Measurements from ENCODE around the gene HPS3.
"Not testable (repeated sequence)": the region's sequence is repeated elsewhere in the genome, so short reads cannot be mapped to it uniquely, and the experiment has no call there.

The HPS3 gene

GRCh38 chr3:149129326-149130205 lies at the start of gene HPS3:
HPS3 (plus strand) TSS chr3:149129638; CDS start chr3:149129724, 86 bp downstream.
- DNase-seq: peak; percentile 84

GRCh38 chr3:149080011-149080698 lies 49.3 kb upstream of the HPS3 start:
- DNase-seq: peak; percentile 11

DNA sequence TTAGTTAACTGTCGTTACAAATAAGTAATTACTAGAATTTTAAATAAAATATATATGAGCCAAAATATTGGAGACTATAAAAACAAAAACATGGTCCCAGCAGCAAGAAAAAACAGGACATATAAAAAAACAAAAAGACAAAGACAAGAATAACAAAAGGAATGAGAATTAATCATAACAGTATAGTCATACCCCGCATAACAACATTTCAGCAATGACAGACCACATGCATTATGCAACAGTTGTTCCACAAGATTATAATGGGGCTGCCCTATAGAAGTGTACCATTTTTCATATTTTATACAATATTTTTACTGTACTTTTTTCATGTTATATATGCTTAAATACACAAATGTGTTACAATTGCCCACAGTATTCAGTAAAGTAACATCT lies 48.7 kb upstream of the HPS3 start:
- DNase-seq: peak; percentile 48

DNA sequence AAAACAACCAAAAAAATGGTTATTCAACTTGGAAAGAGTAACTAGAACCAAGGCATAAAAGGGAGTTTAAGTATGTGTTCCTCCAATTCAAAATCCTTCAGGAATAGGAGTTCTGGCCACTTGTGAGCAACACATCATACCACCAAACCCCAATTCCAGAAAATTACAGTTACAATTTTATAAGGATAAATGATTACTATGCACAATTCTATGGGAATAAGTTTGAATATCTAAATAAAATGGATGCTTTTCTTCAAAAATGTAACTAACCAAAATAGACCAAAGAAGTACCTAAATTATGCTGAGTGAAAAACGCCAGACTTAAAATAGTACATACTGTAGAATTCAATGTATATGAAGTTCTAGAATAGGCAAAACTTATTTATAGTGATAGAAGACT lies 47.7 kb upstream of the HPS3 start:
- DNase-seq: no peak

- DNase-seq: peak; percentile 28
Measured at GRCh38 chr3:149085828-149086231, 43.6 kb upstream of the HPS3 start.

- DNase-seq: peak; percentile 99
Measured at GRCh38 chr3:149086232-149086988, 43.0 kb upstream of the HPS3 start, which contains the start of gene HLTF. HLTF (minus strand) TSS chr3:149086533; CDS start chr3:149086336, 197 bp downstream.

DNA sequence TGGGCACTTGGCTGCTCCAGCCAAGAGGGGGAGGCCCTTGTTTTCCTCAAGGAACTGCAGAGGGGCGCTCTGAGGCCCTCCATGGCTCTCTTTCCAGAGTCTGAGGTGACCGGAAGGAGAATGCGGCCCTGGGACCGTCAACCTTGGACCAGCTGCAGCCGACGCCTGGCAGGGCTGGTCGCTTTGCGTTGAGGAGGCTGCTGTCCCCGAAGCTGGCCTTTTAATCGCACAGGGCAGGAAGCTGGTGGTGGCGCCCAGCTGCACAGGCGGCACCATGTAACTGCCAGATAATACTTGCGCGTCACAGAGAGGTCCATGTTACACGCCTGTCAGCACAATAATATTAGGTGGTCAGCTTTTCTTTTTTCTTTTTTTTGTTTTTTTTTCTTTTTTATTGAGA lies 42.2 kb upstream of the HPS3 start:
- no peak for DNase-seq

DNA sequence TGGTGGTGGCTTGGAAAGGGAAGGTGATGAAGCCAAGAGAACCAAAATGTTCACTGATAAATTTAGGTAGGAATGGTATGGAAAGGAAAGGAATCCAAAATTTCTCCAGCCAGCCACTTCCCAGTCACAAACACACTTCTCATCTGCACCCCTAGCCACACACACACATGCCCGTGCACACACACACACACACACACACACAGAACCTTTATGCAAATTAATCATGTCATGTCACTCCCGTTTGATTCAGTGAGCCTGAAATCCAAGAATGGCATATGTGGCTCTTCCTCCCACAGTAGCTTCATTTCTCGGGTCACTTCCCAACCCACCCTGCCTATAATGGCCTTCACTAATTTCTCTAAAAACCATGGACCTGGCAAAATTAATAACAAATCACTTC lies 40.0 kb upstream of the HPS3 start:
- no peak for DNase-seq

DNA sequence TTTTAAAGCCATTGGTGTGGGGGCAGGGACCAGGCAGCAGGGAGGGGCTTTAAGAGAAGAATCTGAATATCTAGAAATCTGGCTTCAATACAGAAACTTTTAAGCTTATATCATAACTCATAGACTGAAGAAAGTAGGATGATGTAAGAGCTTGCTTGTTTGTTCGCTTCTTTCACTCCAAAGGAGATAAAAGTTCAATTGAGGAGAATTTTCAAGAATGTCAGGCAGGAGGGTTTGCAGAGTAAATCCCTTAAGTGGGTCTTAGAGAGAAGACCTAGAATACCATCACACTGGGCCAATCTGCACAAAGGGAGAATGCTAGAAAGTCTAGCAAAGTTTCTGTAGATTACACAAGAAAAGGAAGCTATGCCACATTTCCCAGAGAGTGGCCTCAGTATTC lies 39.0 kb upstream of the HPS3 start:
- no peak for DNase-seq

DNA sequence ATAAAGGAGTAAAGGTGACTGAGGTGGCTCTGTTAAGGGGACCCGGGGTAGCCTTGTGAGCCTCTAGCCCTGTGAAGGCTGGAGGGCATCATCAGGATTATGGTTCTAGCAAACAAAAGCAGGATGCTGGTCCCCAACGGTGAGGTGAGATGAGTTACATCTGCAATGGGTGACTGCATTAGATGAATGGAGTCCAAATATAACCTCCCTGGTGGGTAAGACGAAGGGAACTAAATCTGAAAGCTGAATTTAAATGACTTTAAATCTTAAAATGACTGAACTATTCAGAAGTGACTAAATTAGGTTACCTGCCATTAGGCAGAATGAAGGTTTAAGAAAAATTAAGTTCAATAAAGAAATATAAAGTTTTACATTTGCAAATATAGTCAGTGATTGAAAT lies 38.5 kb upstream of the HPS3 start:
- no peak for DNase-seq

DNA sequence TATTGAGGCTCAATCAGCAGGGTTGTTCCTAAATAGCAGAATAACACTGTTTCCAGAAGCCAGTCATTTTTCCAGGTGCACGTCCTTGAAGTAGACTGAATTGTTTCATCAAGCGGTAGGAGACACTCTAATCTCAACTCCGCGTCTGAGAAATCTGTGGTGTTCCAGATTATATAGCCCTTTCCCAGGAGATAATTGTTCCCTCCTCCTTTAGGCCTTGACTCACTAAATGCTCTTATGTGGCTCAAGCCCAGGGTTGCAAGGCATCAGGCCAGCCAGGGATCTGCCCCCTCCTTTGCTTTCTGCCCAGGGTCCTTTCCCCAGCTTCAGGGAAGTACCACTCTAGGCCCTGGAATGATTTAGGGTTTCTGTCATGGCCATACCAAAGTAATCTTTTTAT lies 37.5 kb upstream of the HPS3 start:
- DNase-seq: no peak

DNA sequence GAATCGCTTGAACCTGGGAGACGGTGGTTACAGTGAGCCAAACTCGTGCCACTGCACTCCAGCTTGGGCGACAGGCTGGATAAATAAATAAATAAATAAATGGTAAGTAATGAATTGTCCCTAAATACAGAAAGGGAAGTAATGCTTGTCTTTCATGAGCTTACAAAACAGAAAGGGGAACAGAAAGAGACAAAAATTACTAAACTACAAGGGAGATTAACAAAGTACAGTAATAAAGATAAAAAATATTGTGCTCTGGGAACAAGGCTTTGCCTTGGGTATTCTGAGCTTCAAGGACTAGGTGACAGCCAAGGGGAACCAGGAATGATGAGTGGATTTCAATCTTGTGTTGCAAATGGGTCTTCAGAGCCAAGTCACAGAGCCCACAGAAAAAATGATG lies 34.0 kb upstream of the HPS3 start:
- DNase-seq: no peak

- DNase-seq: not testable (repeated sequence)
Measured at GRCh38 chr3:149097987-149098386, 31.5 kb upstream of the HPS3 start.

DNA sequence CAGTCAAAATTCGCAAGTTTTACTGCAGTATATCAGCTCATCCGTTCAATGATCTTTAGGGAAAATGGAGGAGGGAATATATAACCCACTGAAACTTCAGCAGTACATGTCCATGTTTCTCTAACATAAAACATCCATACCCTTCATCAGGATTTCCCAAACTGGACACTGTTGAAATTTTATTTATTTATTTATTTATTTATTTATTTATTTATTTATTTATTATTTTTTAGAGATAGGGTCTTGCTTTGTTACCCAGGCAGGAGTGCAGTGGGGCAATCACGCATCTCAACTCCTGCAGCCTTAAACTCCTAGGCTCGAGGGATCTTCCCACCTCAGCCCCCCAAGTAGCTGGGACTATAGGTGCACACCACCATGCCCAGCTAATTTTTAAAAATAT lies 28.3 kb upstream of the HPS3 start:
- no peak for DNase-seq

DNA sequence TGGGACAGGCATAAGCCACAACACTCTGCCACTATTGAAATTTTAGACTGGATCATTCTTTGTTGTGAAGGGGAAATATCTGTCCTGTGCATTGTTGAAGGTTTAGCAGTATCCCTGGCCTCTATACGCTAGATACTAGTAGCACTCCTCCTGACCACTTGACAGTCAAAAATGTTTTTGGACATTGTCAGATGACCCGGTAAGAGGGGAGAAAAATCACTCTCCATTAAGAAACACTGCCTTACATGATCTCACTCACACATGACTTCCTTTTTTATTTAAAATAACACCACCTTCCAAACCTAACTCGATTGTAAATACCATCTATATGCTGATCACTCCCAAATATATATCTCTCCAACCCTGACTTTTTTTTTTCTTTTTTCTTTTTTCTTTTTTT lies 27.8 kb upstream of the HPS3 start:
- no peak for DNase-seq

- no peak for DNase-seq
Measured at GRCh38 chr3:149104484-149104883, 25.0 kb upstream of the HPS3 start.

GRCh38 chr3:149114458-149114857 lies 15.0 kb upstream of the HPS3 start:
- DNase-seq: no peak

GRCh38 chr3:149115114-149115513 lies 14.3 kb upstream of the HPS3 start:
- no peak for DNase-seq

DNA sequence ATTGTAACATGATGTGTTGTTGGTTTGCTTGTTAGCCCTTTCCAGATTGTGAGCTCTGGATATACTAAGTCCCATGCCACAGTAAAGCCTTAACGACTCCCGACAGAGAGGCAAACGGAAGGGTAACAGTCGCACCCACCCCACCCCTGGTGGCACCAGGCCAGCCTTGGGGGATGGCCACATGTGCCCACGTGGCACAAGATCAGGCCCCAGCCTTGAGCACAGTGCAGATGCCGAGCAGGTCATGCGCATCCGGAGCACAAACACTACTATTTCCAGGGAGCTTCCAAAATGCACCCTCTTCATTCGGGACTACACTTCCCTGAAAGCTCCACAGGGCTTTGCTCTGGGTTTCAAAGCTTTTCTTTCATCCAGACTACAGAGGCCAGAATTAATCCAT lies 10.7 kb upstream of the HPS3 start:
- DNase-seq: no peak

- DNase-seq: no peak
Measured at GRCh38 chr3:149119466-149119865, 10.0 kb upstream of the HPS3 start.

- peak; percentile 65 for DNase-seq
Measured at GRCh38 chr3:149120051-149120972, 9.1 kb upstream of the HPS3 start.
